A673 (cell line): Measurements from ENCODE around the gene MED13. TPM values are rescaled to one million over a fixed set of nuclear protein-coding genes. Genes with fewer than 3 reads are reported as not detected.

Experiments
- BruUV-seq: library from RNA; stranded (reverse); fragments of 400-500 nt; replicated peaks from 2 replicates; lab custom pipeline; 2021; lab: Mats Ljungman, UMichigan
- CTCF ChIA-PET: fragments of 300-600 bp; sonication (Branson Sonifier 250); formaldehyde crosslinking; loops from one replicate; lab custom pipeline; 2022; ENCODE audit warnings: antibody characterized with exemption; lab: Charles Lee
- POLR2A ChIA-PET: fragments of 300-600 bp; sonication (Branson Sonifier 250); formaldehyde crosslinking; loops from one replicate; lab custom pipeline; 2022; ENCODE audit warnings: antibody characterized with exemption; ENCODE audit not compliant: low non-redundant PET; lab: Charles Lee
- DNase-seq: peaks from one replicate; pipeline ENCODE4 v3.0.0-alpha.2; 2015; ENCODE audit warnings: low spot score
- H3K27ac ChIP-seq: fragments of 200-600 bp; sonication (generic); 2 replicates; pipeline ENCODE4 v1.5.1; 2016; ENCODE audit warnings: mixed run types, low read depth, mild to moderate bottlenecking, mixed read lengths, antibody characterized with exemption, low read length; ENCODE audit not compliant: poor library complexity, severe bottlenecking
- H3K27me3 ChIP-seq: fragments of 200-600 bp; sonication (generic); replicated peaks from 2 replicates; pipeline ENCODE4 v1.6.1; 2017; ENCODE audit warnings: mixed run types, low read depth, mild to moderate bottlenecking, mixed read lengths, antibody characterized with exemption, low read length; ENCODE audit not compliant: insufficient read depth, poor library complexity
- H3K36me3 ChIP-seq: fragments of 200-600 bp; sonication (generic); 2 replicates; pipeline ENCODE4 v1.6.1; 2016; ENCODE audit warnings: mixed run types, mild to moderate bottlenecking, mixed read lengths, antibody characterized with exemption, low read length; ENCODE audit not compliant: insufficient read depth, poor library complexity, severe bottlenecking
- H3K4me1 ChIP-seq: fragments of 200-600 bp; sonication (generic); 2 replicates; pipeline ENCODE4 v1.6.1; 2017; ENCODE audit warnings: mixed run types, mild to moderate bottlenecking, mixed read lengths, antibody characterized with exemption, low read length; ENCODE audit not compliant: insufficient read depth, poor library complexity, severe bottlenecking
- H3K4me3 ChIP-seq: fragments of 200-600 bp; sonication (generic); 2 replicates; pipeline ENCODE4 v1.5.1; 2016; ENCODE audit warnings: low read depth, mixed run types, mild to moderate bottlenecking, mixed read lengths, low read length; ENCODE audit not compliant: poor library complexity, severe bottlenecking
- H3K9me3 ChIP-seq: fragments of 200-600 bp; sonication (generic); 2 replicates; pipeline ENCODE4 v1.6.1; 2016; ENCODE audit warnings: mixed run types, low read depth, mild to moderate bottlenecking, mixed read lengths, antibody characterized with exemption, low read length; ENCODE audit not compliant: poor library complexity, severe bottlenecking
- CTCF ChIP-seq: fragments of 300-800, 200-600 bp; sonication (generic); conservative IDR thresholded peaks from 2 replicates; pipeline ENCODE4 v1.5.1; 2017; ENCODE audit warnings: low read depth, mild to moderate bottlenecking, antibody characterized with exemption, low read length, moderate library complexity, mixed read lengths
- EZH2 ChIP-seq: fragments of 200-600 bp; sonication (generic); IDR thresholded peaks from 2 replicates; pipeline ENCODE4 v1.6.1; 2017; ENCODE audit warnings: borderline replicate concordance, low read depth, mild to moderate bottlenecking, mixed read lengths, antibody characterized with exemption, low read length; ENCODE audit not compliant: poor library complexity, severe bottlenecking
- intact Hi-C: fragments of 100-400 bp; cut with micrococcal nuclease; formaldehyde crosslinking; loops from one replicate; pipeline ENCODE4 v1.10.0; 2022; ENCODE audit not compliant: unreplicated experiment
- total RNA-seq: library from RNA; stranded (reverse); gene quantifications from 2 replicates; pipeline ENCODE4 v1.2.3, GENCODE V29; 2021

MED13 gene
- total RNA-seq, 1 experiment from 2014 or later, result 65.0 TPM

- POLR2A ChIA-PET, result no interaction called here
- Histone ChIP-seq H3K27ac (no peak overlapping the region), H3K27me3 (no peaks in the 10 kb centered on the region), H3K4me3 (no peak overlapping the region), H3K9me3 (no peaks in the 10 kb centered on the region), H3K36me3 (peaks cover 64% of the 10 kb centered on the region), H3K4me1 (no peaks in the 10 kb centered on the region)
- no peak for DNase-seq
- CTCF ChIA-PET, result no interaction called here
- TF ChIP-seq EZH2 (no peak), CTCF (no peak)
- intact Hi-C loops, result no loop called here
- no TSS peak for BruUV-seq
Observed at GRCh38 chr17:62033317-62033716, 31.8 kb downstream of the MED13 start.

DNA sequence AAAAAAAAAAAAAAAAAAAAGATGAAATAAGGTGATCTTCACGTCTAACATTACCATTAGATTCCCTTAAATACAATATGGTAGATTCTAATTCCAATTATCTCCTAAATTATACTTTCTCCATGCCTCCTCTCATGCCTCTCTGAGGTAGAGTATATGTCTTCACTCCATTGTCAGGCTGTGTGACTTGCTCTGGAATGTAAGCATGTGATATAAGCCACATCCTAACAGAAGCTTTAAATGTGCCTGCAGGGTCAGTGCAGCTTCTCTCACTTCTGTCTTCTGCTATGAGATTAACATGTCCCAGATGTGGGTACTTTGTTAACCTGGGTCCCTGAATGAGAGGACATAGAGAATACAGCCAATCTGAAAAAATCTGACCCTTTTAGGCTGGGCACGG, 32.6 kb downstream of the MED13 start:
- no TSS peak for BruUV-seq
- CTCF ChIA-PET, result no interaction called here
- Histone ChIP-seq H3K9me3 (no peaks in the 10 kb centered on the region), H3K27me3 (no peaks in the 10 kb centered on the region), H3K4me1 (no peaks in the 10 kb centered on the region), H3K27ac (no peak overlapping the region), H3K36me3 (peaks cover 71% of the 10 kb centered on the region), H3K4me3 (no peak overlapping the region)
- no peak for TF ChIP-seq CTCF
- TF ChIP-seq EZH2, result no peak
- POLR2A ChIA-PET, result no interaction called here
- intact Hi-C loops, result no loop called here
- DNase-seq, result no peak

GRCh38 chr17:62030264-62030663, 34.8 kb downstream of the MED13 start:
- BruUV-seq, result no TSS peak
- Histone ChIP-seq H3K9me3 (no peaks in the 10 kb centered on the region), H3K4me3 (no peak overlapping the region), H3K4me1 (no peaks in the 10 kb centered on the region), H3K27me3 (no peaks in the 10 kb centered on the region), H3K36me3 (peaks cover 88% of the 10 kb centered on the region), H3K27ac (no peak overlapping the region)
- TF ChIP-seq EZH2, result no peak
- no peak for TF ChIP-seq CTCF
- intact Hi-C loops, result no loop called here
- ChIA-PET CTCF (no interaction called here), POLR2A (no interaction called here)
- no peak for DNase-seq
